Uterus (tissue), 2 donors: Measurements from ENCODE around the gene SOX5.

Experiments
- POLR2A ChIP-seq, 2 donors: fragments of 450-650 bp; IDR thresholded peaks; one replicate each; pipeline ENCODE4 v1.6.1; 2016; ENCODE audit warnings: antibody characterized with exemption in 2 of 2, mild to moderate bottlenecking in 1 of 2, moderate library complexity in 1 of 2
- TF ChIP-seq, protein P1 (sequence below), 4 experiments: fragments of 200-600 bp in 2 of 4; fragments of 450-650 bp in 2 of 4; sonication (generic) in 2 of 4; IDR thresholded peaks; one replicate each; pipeline ENCODE4 v1.5.1; 2016 to 2019; ENCODE audit warnings: antibody characterized with exemption in 4 of 4, mild to moderate bottlenecking in 2 of 4, moderate library complexity in 1 of 4

DNA sequence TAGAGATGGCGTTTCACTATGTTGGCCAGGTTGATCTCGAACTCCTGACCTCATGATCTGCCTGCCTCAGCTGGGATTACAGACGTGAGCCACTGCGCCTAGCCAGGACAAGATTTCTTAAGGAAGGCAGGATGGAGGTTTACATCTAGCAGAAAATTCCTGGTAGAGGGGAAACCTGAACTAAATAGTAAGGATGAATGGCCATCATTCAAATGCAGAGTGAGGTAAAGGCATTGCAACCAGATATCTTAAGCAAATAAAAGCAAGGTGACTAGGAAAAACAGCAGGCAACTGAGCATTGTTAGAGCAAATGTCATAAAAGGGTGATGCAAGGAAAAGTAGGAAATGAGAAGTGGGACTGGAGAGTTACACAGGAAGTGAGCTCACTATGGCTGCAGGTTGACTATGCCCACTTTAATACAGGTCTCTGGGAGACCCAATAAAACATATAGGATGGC, 133.0 kb downstream of the SOX5 start:
- TF ChIP-seq, protein P1, sequence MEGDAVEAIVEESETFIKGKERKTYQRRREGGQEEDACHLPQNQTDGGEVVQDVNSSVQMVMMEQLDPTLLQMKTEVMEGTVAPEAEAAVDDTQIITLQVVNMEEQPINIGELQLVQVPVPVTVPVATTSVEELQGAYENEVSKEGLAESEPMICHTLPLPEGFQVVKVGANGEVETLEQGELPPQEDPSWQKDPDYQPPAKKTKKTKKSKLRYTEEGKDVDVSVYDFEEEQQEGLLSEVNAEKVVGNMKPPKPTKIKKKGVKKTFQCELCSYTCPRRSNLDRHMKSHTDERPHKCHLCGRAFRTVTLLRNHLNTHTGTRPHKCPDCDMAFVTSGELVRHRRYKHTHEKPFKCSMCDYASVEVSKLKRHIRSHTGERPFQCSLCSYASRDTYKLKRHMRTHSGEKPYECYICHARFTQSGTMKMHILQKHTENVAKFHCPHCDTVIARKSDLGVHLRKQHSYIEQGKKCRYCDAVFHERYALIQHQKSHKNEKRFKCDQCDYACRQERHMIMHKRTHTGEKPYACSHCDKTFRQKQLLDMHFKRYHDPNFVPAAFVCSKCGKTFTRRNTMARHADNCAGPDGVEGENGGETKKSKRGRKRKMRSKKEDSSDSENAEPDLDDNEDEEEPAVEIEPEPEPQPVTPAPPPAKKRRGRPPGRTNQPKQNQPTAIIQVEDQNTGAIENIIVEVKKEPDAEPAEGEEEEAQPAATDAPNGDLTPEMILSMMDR (IDR thresholded peaks at IDR 0.05) = no peak
- TF ChIP-seq POLR2A (IDR thresholded peaks at IDR 0.05) = no peak
